GM19455 (cell line): ENCODE results near the gene CATSPER4.

Source experiments
- ATAC-seq: cut with Tn5 transposase; IDR thresholded peaks from one replicate; pipeline ENCODE4 v1.9.1; 2021; ENCODE audit not compliant: unreplicated experiment

Gene CATSPER4

DNA sequence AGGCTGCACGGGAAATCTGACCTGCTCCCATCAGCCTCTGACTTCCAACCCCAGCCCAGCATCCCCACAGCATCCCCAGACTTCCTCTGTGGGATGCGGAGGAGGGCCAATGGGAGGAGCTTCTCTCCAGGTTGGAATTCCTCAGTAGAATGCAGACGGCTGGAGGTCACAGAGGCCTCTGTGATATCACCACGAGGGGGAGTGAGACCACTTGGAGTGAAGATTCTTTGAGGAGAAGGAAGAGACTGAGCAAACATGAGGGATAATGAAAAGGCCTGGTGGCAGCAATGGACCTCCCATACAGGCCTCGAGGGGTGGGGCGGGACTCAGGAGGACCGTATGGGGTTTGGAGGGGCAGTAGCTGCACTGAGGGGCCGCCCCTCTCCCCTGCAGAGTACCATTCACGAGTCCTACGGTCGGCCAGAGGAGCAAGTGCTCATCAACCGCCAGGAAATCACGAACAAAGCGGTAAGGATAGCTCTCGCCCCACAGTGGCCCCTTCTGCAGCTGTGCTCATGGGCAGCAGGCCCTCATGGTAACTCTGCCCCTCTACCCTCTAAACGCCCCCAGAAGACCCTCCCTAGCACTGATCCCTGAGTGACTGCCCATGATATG lies at the start of gene CATSPER4:
TSS of gene CATSPER4 (plus strand) at position 230 of the 615 bp plus-strand sequence. CDS start at position 256, 26 bp downstream.
- ATAC-seq: no peak

- ATAC-seq: no peak
Measured at GRCh38 chr1:26142159-26142558, 48.2 kb upstream of the CATSPER4 start.

DNA sequence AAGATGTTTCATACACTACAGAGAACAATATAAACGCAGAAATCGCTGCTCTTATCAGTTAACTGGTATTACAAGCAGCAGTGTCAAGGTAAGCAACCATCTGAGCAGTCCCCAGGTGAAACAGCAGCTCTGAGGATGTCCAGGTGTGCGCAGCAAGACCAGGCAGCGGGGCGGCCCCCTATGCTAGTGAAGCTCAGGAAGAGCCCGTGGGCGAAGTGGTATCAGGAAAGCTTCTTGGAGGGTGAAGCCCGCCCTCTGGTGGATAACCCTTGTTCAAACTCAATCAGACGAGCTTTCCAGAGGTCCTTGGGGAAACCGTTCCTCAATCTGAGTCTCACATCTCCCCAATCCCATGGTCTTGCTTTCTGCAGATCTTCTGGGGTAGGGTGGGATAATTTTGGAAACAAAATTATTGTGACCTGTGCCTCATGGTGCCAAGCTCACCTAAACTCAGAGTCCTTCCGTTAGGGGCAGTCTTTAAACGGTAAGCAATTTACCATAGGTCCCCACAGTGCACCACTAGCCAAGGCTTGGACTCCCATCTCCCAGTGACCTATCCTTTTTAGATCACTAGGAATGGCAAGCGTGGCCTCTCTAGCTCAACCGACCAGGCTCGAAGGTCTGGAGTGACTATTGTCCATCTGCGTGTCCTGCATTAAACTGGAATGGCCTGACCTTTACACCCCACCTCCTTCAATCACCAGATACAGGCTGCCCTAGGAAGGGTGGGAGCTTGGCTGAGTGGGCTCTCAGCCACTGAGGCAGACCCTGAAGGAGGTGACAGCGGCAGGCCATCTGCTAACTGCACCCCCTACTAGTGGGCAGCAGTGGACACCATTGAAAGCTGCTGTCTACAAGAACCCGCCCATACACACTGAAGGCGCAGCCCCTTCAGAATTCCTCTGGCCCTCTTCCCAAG lies 45.1 kb upstream of the CATSPER4 start:
- no peak for ATAC-seq

DNA sequence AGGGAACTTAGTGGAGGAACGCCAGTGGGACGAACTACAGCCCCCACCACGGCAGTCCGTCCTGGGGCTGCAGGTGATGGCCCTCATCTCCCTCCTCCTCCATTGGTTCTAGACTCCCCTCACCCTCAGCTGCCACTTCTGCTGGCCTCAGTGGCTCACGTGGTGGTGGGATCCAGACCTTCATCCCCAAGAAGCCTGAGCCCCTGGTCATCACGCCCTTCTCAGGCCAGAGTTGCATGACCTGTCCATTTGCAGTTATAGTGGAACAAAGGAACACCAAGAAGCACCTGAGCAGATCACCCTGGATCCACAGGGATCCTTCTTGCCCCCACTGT lies 44.5 kb upstream of the CATSPER4 start:
- no peak for ATAC-seq

GRCh38 chr1:26148887-26149286 lies 41.5 kb upstream of the CATSPER4 start:
- ATAC-seq: no peak

DNA sequence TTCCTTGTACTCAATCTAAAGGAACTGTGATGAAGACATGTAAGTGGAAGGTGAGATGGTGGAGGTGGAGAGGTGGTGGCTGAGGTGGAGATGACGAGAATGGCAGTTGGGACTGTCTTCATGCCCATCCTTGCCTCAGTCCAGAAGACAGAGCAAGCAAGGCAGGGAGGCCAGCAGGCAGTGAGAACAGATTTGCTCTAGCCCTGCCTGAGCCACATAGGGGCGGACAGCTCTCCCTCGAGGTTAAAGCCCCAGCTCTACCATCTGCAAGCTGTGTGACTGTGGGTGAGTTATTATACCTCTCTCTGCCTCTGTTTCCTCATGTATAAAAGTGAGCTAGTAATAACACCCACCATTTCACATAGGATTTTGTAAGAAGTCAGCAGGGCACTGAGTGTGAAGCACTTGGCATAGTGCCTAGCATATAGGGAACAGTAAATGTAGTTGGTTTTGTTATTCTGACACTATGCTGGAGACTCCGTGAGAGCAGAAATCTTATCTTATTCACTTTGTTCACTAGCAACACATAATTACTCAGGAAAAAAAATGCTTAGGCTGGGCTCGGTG lies 36.4 kb upstream of the CATSPER4 start:
- ATAC-seq: no peak

- no peak for ATAC-seq
Measured at GRCh38 chr1:26154750-26155149, 35.7 kb upstream of the CATSPER4 start.

- no peak for ATAC-seq
Measured at GRCh38 chr1:26155370-26156284, 34.8 kb upstream of the CATSPER4 start.

DNA sequence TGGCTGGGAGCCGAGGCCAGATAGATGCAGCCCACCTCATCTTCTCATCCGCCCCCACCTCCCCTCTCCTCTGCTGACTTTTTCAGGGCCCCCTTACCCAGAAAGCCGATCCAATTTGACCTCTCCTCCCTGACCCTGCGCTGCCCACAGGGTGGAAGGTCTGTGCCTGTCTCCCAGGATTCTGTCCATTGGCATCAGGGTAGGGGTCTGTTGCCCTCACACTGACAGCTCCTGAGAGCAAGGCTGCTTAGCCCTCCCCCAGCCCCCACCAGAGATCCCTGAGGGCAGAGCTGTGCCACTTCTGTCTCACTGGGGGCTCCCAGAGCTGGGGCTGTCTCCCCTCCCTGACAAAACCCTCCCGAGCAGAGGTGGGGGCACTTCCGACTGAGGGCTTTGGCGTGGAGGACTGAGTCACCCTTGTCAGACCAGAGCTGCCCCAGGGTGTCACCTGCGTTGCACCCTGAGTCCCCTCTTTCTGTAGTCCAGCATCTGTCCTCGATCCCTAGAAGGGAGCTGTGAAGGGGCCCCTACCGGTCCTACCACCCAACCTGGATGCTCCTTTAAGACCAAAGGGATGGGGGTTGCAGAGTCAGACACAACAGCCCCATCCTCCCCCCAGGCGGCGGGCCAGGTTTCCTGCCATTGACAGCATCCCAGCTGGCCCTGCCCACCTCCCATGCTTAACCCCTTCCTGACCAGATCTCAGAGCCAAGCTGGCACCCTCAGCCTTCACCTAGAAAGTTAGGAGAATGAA lies 33.9 kb upstream of the CATSPER4 start:
- ATAC-seq: no peak

- ATAC-seq: no peak
Measured at GRCh38 chr1:26158271-26158907, 32.0 kb upstream of the CATSPER4 start.

GRCh38 chr1:26158908-26159742 lies 31.3 kb upstream of the CATSPER4 start, which contains the start of gene FAM110D:
FAM110D (plus strand) TSS chr1:26159079; CDS start chr1:26161292, 2,213 bp downstream.
- no peak for ATAC-seq

DNA sequence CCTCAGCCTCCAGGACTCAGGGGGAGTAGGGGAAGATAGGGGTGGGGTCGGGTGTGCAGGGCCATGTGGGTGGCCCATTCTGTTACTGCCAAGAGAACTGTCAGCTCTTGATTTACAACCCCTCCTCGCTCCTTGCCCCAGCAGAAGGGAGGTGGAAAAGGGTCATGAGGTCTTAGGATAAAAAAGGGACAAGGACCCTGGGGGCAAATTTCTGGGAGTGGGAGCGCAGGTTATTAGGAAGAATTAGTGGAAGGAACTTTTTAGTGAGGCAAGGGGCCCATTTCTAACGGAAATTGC lies 30.7 kb upstream of the CATSPER4 start:
- ATAC-seq: no peak

GRCh38 chr1:26160527-26161414 lies 29.6 kb upstream of the CATSPER4 start:
- ATAC-seq: no peak

DNA sequence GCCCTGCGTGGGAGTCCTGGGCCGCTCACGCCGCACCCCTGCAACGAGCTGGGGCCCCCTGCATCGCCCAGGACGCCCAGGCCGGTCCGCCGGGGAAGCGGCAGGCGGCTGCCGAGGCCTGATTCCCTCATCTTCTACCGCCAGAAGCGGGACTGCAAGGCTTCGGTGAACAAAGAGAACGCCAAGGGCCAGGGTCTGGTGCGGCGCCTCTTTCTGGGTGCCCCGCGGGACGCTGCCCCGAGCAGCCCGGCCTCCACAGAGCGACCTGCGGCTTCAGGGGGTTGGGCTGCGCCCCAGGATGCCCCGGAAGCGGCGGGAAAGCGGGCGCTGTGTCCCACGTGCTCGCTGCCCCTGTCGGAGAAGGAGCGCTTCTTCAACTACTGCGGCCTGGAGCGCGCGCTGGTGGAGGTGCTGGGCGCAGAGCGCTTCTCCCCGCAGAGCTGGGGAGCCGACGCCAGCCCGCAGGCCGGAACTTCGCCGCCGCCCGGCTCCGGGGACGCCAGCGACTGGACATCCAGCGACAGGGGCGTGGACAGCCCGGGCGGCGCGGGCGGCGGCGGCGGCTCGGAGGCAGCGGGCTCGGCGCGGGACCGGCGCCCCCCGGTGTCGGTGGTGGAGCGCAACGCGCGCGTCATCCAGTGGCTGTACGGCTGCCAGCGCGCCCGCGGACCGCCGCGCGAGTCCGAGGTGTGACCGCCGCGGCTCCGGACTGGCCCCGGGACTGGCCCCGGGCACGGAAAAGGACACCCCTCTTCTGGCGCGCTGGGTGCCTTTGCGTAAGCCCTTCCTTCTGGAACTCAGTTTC lies 28.8 kb upstream of the CATSPER4 start:
- no peak for ATAC-seq

DNA sequence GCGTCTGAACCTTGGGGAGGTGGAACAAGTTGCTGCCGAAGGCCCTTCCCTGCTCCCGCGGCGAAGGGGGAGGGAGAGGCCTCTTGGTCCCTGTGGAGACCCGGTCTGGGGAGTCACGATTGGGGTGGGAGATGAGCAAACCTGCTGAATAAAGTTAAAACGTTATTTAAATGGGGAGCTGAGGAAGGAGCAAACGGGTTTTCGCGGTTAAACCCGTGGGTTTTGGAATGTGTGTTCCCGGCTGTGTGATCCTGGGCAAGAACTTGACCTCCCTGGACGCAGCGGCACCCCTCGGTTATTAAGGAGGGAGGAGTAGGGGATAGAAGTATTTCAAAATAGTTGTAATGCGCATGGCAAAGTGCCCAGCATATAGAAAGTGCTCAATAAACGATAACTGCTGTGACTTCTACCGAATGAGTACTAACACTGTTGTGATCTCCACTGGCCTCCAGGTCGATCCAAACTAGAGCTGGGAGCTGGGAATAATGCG lies 28.1 kb upstream of the CATSPER4 start:
- no peak for ATAC-seq

DNA sequence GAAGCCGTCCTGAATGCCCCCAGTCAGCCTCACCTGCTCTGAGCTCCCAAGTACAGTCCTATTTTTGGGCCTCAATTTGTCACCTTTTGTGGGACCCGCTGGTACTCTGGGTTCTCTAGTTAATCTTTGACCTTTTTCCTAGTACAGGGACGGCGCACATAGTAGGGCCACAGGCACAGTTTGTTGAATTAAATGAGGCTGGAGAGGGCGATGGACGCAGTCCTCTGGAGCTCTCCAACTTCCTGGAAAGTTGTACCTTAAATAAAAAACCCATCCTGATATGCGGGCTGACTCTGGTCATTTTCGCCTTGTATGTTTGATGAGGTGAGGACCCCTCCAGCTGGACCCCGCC lies 26.7 kb upstream of the CATSPER4 start:
- ATAC-seq: no peak
